ENCODE measurements around the gene FOXL3.
"Not testable (repeated sequence)": the region's sequence is repeated elsewhere in the genome, so short reads cannot be mapped to it uniquely, and the experiment has no call there.

The FOXL3 gene

GRCh38 chr7:255038-255435, 34.9 kb upstream of the FOXL3 start:
- no peak for DNase-seq (ENCODE audit: low read depth)

GRCh38 chr7:255721-256361, 34.1 kb upstream of the FOXL3 start:
- no peak for DNase-seq (ENCODE audit: low read depth)

GRCh38 chr7:256461-256940, 33.5 kb upstream of the FOXL3 start:
- no peak for DNase-seq (ENCODE audit: low read depth)

GRCh38 chr7:256981-257646, 32.9 kb upstream of the FOXL3 start:
- DNase-seq (ENCODE audit: low read depth): no peak

GRCh38 chr7:257647-257992, 32.4 kb upstream of the FOXL3 start:
- no peak for DNase-seq (ENCODE audit: low read depth)

DNA sequence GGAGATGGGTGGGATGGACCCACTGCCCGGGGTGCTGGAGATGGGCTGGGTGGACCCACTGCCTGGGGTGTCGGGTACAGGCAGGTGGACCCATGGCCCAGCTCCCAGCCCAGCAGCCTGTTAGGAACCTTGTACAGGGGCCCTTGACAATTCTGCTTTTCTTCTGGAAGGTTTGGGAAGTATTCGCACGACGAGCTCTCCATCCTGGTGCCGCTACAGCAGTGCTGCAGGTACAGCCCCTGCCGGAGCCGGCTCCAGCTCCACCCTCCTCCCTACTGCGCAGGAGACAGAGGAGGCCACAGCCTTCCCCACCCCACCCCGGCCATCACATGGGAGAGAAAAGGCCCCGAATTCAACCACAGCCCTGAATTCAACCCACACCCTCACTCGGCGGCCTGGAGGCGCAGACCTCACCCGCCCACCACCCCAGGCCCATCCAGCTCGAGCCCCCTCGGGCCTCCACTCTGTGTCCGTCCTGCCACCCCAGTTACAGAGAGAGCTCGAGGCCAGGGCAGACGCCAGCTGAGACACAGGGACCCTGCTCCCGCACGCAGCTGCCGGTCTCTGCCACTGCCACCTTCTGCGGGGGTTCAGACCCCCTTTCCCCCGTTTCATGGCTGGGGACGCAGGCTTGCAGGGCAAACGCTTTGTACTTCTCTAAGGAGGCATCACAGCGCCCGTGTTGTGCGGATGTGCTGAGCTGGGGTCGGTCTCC, 31.3 kb upstream of the FOXL3 start:
- no peak for DNase-seq (ENCODE audit: low read depth)

GRCh38 chr7:259191-259505, 30.8 kb upstream of the FOXL3 start:
- DNase-seq (ENCODE audit: low read depth): no peak

DNA sequence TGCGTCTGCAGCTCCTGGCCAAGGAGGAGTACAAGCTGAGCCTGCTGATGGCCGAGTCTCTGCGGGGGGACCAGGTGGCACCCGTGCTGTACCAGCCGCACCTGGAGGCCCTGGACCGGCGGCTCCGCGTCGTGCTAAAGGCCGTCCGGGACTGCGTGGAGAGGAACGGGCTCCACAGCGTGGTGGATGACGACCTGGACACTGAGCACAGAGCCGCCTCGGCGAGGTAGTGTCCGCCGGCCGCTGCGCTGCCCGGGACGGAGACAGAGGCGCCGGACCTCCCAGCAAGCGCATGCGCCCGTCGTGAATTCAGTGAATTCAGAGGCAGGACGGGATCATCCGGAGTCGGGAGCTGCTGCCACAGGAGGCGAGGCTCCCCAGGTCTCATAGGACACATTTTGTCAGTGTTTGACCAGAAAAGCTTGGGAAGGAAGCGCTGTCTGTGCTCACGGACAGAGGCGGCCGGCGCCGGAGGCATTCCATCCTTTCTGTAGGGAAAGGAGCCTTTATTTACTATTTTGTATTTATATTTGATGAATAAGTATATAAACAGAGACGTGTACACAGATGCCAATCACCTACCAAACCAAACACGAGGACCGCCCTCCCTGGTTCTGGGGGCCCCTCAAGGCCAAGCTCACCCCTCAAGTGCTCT, 30.1 kb upstream of the FOXL3 start:
- no peak for DNase-seq (ENCODE audit: low read depth)

DNA sequence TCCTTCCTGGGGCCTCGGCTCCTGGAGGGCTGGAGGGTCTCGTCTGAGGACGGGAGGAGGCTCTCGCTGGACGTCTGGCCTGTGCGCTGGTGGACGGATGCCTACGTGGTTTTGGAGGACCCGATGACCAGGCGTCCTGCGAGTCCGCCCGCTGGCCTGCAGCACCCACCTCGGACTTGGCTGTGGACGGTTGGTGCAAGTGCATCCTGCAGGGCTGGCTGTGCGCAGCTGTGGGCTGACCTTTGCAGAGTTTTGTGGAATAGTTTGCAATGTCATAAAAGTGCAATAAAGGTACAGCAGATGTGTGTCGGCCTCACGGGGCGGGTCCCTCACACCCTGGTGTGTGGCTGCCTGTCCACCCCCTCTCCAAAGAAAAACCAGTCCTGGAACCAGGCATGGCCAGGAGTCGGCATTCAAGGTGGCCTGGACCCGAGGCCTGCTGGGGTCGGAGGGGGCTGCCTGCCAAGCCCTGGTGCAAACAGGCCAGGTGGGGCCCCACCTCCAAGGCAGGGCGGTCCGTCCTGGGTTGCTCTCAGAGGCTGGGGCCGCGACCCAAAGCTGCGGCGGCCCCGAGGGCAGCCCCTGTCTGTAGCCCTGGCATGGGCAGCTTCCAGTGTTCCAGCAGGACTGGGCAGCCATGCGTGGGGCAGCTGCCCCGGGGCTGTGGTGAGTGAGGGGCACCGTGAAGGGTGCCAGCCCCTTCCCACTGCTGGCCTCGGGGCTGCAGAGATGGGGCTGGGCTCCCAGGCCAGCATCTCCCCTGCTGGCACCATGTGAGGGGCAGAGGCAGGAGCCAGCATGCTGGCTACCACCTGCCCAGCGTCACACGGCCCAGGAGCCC, 29.3 kb upstream of the FOXL3 start:
- no peak for DNase-seq (ENCODE audit: low read depth)

DNA sequence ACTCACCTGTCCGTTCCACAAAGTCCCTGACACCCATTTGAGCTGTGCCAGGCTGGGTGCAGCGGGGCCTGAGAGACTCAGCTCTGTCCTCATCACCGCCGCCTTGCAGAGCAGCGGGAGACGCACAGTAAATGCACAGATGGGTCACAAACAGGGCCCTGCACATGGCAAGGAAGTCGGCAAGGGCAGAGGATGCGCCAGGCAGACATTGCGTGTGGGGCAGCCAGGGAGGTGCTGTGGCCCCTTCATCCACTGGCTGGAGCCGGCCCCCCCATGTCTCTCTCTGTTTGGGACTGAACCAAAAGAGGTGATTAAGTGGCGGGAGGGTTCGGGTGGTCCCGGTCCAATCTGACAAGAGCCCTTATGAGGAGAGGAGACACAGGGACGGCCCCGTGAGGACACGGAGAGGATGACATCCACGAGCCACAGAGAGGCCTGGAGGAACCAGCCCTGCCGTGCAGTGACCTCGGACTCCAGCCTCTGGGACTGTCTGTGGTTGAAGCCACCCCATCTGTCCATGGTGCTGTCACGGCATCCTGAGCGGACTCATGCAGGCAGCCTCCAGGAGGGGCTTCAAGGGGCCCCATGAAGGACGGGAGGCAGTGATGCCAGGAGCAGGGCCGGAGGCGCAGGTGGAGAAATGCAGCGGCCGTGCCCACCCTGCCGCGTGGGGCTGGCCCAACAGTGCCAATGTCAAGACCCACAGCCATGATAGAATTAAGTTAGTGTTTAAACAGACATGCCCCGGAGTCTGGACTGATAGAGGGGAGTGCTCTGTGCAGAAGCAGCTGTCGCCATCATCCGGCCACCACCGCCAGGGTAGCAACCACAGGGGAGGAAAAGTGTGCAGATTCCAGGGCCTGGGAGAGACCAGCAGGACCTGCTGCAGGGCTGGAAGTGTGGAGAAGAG, 28.4 kb upstream of the FOXL3 start:
- no peak for DNase-seq (ENCODE audit: low read depth)

- no peak for DNase-seq (ENCODE audit: low read depth)
Observed at GRCh38 chr7:262251-262572, 27.8 kb upstream of the FOXL3 start.

GRCh38 chr7:262631-263311, 27.2 kb upstream of the FOXL3 start:
- peak; percentile 10 for DNase-seq (ENCODE audit: low read depth)

GRCh38 chr7:263483-264351, 26.3 kb upstream of the FOXL3 start:
- not testable (repeated sequence) for DNase-seq (ENCODE audit: low read depth)

GRCh38 chr7:264541-265191, 25.3 kb upstream of the FOXL3 start:
- DNase-seq (ENCODE audit: low read depth): no peak

DNA sequence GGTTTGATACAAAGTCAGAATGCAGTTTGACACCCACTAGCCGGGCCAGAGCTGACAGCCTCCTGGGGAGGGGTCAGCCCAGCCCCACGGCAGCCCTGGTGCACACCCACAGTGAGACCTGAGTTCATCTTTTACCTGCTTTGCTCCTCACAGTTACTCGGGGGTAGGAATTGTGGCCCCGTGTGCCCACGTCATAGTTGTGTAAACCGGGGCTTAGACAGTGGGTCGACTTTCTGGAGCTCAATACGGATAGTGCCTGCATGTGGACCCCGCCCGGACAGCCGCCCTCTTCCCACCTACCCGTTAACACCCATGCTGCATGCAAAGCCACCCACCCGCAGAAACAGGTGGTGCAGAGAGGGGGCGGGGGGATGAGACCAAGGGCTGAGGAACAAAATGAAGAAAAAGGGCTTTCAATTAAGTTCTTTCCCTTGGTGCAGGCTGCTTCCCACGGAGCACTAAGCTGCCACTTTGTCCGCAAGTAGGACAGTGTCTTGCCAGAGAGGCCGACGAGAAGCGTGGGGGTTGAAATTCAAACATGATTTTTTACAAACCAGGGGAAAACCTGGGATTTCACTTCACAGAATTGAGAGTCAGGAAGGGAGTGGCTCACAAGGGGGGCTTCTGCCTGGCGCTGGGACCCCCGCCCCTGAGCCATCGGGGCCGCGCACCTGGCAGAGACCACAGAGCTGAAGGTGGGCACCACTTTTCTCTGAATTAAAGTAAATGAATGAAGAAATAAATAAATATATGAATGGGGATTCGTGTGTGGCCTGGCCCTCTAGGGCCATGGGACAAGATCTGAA, 24.6 kb upstream of the FOXL3 start:
- DNase-seq (ENCODE audit: low read depth): no peak

DNA sequence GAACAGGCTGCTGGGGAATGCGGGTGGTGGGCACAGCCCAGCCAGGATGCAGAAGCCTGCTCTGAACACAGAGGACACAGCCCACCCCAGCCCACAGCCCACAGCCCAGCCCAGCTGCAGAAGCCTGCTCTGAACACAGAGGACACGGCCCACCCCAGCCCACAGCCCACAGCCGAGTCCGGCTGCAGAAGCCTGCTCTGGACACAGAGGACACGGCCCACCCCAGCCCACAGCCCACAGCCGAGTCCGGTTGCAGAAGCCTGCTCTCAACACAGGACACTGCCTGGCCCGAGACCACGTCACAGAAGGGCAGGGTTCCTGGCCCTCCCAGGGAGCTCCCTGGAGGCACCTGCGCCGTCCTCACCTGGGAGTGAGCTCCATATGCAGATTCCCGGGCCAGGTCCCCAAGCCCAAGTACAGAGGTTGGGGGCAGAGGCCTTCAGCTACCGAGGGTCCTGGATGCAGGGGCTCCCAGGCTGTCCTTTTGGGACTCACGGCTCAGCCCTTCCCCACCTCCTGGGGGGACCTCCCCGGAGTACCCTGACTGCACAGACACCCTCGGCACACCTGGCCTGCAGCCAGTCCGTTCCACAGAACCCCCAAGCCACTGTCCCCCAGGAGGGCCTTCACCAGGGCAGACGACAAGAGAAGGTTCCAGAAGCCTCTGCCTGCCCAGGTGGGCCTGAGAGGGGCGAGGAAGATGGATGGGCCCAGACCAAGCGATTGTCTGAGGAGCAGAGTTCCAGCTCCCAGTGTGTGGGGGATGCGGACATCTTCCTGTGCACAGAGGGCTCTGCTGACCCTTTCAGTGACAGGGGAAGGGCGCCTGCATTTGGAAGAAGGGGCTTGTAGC, 23.7 kb upstream of the FOXL3 start:
- no peak for DNase-seq (ENCODE audit: low read depth)
